ENCODE results near the gene GRIN3A.
"Not testable (repeated sequence)": the region's sequence is repeated elsewhere in the genome, so short reads cannot be mapped to it uniquely, and the experiment has no call there.

GRIN3A gene

GRCh38 chr9:101578378-101578777 is 160.1 kb downstream of the GRIN3A start:
- no peak for DNase-seq (ENCODE audit: low read depth)

- no peak for DNase-seq (ENCODE audit: low read depth)
Observed at GRCh38 chr9:101574731-101575333, 163.6 kb downstream of the GRIN3A start.

- no peak for DNase-seq (ENCODE audit: low read depth)
Observed at GRCh38 chr9:101572316-101572715, 166.1 kb downstream of the GRIN3A start.

GRCh38 chr9:101571114-101571513 is 167.3 kb downstream of the GRIN3A start:
- no peak for DNase-seq (ENCODE audit: low read depth)

GRCh38 chr9:101569741-101570501 is 168.5 kb downstream of the GRIN3A start:
- DNase-seq (ENCODE audit: low read depth): no peak

- no peak for DNase-seq (ENCODE audit: low read depth)
Observed at GRCh38 chr9:101567725-101568350, 170.6 kb downstream of the GRIN3A start.

- peak; percentile 39 for DNase-seq (ENCODE audit: low read depth)
Observed at GRCh38 chr9:101566904-101567724, 171.3 kb downstream of the GRIN3A start.

- DNase-seq (ENCODE audit: low read depth): no peak
Observed at GRCh38 chr9:101564252-101564651, 174.2 kb downstream of the GRIN3A start.

GRCh38 chr9:101562966-101563365 is 175.5 kb downstream of the GRIN3A start:
- peak; percentile 3 for DNase-seq (ENCODE audit: low read depth)

GRCh38 chr9:101561740-101562139 is 176.7 kb downstream of the GRIN3A start:
- DNase-seq (ENCODE audit: low read depth): no peak

- DNase-seq (ENCODE audit: low read depth): not testable (repeated sequence)
Observed at GRCh38 chr9:101549472-101550098, 188.9 kb downstream of the GRIN3A start.

GRCh38 chr9:101543098-101543735 is 195.2 kb downstream of the GRIN3A start:
- DNase-seq (ENCODE audit: low read depth): no peak

- DNase-seq (ENCODE audit: low read depth): no peak
Observed at GRCh38 chr9:101540069-101540468, 198.4 kb downstream of the GRIN3A start.

GRCh38 chr9:101536938-101537337 is 201.5 kb downstream of the GRIN3A start:
- peak; percentile 43 for DNase-seq (ENCODE audit: low read depth)

- DNase-seq (ENCODE audit: low read depth): peak; percentile 16
Observed at GRCh38 chr9:101536351-101536750, 202.1 kb downstream of the GRIN3A start.

- peak; percentile 98 for DNase-seq (ENCODE audit: low read depth)
Observed at GRCh38 chr9:101533334-101534204, 204.9 kb downstream of the GRIN3A start, which contains the start of gene RNF20. RNF20 (plus strand) TSS chr9:101533853; CDS start chr9:101535424, 1,571 bp downstream.

- peak; percentile 72 for DNase-seq (ENCODE audit: low read depth)
Observed at GRCh38 chr9:101530076-101530711, 208.3 kb downstream of the GRIN3A start.

GRCh38 chr9:101528015-101528414 is 210.4 kb downstream of the GRIN3A start:
- DNase-seq (ENCODE audit: low read depth): no peak

GRCh38 chr9:101527066-101527465 is 211.4 kb downstream of the GRIN3A start:
- peak; percentile 31 for DNase-seq (ENCODE audit: low read depth)

- no peak for DNase-seq (ENCODE audit: low read depth)
Observed at GRCh38 chr9:101524371-101524770, 214.1 kb downstream of the GRIN3A start.
